Measurements from ENCODE around the gene UBE2F.
"Not testable (repeated sequence)": the region's sequence is repeated elsewhere in the genome, so short reads cannot be mapped to it uniquely, and the experiment has no call there.

The UBE2F gene

DNA sequence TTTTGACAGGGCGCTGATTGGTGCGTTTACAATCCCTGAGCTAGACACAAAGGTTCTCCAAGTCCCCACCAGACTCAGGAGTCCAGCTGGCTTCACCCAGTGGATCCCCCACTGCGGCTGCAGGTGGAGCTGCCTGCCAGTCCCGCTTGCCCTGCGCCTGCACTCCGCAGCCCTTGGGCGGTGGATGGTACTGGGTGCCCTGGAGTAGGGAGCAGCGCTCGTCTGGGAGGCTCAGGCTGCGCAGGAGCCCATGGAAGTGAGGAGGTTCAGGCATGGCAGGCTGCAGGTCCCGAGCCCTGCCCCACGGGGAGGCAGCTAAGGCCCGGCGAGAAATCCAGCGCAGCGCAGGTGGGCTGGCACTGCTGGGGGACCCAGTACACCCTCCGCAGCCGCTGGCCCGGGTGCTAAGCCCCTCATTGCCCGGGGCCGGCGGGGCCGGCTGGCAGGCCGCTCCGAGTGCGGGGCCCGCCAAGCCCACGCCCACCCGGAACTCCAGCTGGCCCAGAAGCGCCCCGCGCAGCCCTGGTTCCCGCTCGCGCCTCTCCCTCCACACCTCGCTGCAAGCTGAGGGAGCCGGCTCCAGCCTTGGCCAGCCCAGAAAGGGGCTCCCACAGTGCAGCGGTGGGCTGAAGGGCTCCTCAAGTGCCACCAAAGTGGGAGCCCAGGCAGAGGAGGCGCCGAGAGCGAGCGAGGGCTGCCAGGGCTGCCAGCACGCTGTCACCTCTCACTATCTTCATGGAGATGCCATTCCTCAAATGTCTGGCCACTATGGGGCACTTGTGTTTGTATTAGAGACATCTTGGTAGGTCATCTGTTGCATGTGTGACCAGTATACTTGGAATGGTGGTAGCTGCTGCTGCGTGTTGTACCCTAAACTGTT, 91.1 kb downstream of the UBE2F start:
- DNase-seq: not testable (repeated sequence)

DNA sequence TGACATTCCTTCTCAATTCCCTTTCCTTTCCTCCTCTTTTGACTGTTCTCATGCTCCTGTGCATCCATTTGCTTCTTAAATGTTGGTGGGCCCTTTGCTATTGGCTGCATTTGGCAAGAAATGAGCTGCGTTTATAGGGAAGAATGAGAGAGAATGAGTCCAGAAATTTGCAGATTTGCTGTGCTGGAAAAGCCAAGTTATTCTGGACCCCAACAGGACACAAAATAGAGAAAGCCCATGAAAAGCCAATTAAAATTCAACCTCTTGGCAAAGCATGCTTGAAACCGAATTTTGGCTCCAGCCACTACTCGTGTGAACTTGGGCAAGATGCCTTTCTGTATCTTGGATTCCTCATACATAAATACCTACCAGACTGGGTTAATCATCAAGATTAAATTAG, 92.7 kb downstream of the UBE2F start:
- DNase-seq: no peak

DNA sequence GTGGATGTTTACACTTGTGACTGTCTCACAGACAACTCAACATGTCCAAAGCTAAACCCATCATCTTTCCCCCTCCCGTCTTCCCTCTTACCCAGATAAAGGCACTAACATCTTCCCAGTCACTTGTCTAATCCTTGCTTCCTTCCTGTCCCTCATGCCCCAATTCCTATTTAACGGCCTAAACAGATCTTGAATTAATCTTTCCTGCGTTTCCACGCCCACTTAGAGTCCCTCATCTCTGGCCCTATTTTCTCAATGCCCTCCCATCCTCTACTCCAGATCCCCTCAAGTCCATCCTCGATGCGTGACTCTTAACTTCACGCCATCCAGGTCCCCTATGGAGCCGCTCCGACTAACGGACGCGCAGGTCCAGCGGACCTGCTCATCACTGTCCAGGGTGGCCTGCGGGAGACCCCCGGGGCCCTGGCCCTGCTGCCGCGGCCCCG, 93.3 kb downstream of the UBE2F start:
- DNase-seq: no peak

DNA sequence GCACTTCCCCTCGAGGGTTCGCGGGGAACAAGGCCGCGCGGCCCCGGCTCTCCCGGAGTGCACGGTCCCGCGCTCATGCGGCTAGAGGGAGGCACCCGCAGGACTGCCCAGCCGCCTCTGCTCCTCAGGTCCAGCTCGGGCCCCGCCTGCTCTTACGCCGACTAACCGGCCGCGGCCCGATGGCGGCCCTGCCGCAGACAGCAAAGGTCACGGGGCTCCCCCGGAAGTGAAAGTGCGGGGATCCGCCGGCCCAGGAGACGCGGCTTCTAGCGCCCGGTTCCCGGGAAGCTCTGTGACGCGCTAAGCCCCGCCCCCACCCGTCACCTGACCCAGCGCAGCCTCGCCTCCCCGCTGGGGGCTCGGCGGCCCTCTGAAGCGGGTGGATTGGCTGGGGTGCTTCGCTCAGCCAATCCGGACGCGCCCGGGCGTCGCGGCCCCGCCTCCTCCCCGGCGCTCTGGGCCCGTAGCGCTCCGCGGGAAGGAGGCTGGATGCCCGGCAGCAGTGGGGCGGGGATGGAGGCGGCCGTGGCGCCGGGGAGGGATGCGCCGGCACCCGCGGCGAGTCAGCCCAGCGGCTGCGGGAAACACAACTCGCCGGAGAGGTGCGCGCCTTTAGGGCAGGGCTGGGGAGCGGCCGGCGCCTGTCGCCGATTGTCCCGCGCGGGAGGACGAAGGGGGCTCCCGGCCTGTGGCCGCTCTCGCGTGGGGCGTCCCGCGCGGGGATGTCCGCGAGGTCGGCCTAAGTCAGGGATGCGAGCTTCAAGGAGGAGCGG, 93.9 kb downstream of the UBE2F start, which contains the start of gene SCLY:
Gene SCLY (plus strand): TSS at position 460 of the 773 bp plus-strand sequence. CDS start 54 bp downstream, at position 514.
- DNase-seq: peak; percentile 92

DNA sequence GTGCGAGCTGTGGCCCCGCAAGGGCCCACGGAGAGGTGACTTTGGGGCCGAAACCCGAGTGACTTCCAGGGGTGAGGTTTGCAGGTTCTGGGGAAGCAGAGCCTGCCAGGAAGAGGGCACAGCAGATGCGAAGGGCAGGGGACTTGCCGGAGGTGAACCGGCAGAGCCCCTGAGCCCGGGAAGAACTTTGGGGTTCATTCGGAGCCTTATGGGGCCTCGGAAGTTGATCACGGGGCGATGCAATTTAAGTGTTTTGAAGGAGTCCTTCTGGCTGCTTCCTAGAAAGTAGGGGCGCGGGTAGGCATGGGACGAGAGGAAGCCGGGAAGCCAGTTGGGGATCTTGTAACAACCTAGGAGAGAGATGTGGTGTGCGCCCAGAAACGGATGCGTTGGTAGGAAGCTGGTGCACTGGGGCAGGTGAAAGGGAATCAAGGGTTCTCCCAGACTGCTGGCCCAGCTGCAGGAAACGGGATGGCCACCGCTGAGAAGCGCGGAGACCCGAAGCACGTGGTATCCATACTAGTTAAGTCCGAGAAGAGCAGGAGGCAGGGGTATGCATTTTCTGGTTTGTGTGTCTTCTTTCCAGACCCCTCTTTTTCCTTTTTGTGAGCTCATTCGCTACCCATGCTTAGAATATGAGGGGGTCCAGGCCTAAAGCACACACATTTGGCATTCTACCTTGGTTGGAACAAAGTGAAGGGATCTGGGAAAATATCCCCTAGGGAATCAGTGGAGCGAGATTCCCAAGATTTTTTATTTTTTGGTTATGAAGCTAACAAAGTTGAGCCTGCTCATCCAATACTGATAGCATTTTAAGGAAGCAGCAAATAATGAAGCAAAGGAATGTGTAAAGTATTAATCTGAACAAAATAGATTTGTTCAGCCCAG, 94.7 kb downstream of the UBE2F start:
- no peak for DNase-seq

DNA sequence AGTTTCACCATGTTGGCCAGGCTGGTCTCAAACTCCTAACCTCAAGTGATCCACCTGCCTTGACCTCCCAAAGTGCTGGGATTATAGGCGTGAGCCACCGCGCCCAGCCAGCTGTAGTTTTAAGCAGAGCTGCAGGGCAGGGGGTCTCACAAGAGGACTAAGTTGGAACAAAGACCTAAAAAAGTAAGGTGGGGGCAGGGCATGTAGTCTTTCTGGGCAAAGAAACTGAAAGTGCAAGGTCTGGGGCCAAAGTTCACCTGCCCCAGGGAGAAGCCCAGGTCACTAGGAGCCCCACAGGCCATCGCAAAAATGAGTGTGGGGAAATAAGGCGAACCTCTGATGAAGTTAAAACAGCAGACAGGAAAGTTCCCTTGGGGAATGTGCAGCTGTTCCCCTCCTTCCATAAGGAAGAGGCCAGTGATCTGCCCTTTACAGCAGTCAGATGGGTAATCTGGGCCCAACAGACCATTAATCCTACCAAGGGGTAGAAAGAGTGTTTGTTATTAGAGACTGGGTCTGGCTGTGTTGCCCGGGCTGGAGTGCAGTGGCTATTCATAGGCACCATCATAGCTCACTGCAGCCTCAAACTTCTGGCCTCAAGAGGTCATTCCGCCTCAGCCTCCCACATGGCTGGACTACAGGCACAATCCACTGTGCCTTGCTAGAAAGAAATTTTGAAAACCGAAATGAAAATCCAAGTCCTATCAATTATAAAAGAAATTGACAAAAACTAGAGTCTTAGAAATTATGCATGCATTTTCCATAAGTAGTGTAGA, 96.8 kb downstream of the UBE2F start:
- no peak for DNase-seq

DNA sequence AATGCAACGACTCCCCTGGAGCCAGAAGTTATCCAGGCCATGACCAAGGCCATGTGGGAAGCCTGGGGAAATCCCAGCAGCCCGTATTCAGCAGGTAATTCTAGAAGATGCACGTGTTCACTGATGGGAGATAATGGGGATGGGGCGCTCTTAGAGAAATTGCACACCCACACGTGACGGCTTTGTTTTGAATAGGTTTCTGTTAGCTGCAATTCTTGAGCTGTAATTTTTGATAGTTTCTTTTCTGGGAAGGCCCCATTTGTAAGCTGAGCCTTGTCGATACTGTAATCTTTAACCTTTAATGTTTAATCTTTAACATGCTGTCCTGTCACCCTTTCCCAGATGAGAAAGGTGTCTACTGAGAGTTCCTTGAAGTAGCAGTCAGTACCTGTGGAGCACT, 97.6 kb downstream of the UBE2F start:
- DNase-seq: no peak

DNA sequence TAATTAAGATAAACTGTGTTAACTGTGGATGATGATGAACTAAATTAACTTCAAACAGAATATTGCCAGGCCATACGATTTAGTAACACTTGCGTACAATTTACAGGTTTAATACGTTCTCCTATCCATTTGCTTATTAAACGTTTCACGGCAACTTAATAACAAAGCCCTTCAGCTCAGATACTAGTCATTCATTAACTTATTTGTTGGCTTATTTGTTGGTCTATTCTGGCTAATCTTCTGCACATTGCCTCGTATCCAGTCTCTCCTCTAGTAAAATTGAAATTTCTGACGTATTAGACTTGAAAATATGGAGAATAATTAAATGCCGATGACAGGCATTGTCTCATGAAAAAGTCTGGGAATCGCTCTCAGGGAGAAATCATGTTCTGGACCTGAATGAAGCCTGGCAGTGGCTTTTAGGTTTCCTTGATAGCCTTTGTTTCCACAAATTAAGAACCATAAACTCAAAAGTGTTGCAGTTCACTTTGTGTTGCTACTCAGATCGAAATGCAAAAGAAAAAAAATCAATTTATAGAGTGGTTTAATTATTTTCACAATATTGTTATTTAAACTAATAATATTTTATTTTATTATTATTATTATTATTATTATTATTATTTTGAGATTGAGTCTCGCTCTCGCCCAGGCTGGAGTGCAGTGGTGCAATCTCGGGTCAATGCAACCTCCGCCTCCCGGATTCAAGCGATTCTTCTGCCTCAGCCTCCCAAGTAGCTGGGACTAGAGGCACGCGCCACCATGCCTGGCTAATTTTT, 98.4 kb downstream of the UBE2F start:
- DNase-seq: no peak

DNA sequence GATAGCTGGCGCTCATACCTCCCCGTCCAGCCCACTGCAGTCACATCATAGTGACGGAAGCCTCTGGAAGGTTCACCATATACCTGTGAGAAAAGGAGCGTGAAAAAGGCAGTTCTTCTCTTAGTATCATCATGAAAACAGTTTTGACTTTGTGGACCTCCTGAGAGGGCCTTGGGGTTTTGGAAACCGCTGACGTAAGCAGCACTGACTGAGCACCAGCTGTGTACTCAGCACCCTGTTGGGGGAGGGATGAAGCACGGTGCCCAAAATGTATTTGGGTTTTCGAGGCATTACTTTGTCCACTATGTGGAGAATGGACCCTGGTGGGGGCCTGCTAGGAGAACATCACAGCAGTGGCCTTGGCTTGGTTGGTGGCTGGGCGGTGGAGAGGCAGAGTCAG, 99.4 kb downstream of the UBE2F start:
- DNase-seq: no peak

DNA sequence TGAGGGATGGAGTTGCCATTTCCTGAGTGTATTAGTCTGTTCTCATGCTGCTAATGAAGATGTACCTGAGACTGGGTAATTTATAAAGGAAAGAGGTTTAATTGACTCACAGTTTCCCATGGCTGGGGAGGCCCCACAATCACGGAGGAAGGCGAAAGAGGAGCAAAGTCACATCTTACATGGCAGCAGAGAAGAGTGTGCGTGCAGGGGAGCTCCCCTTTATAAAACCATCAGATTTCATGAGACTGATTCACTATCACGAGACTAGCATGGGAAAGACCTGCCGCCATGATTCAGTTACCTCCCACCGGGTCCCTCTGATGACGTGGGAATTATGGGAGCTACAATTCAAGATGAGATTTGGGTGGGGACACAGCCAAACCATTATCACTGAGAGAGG, 99.9 kb downstream of the UBE2F start:
- DNase-seq: not testable (repeated sequence)

DNA sequence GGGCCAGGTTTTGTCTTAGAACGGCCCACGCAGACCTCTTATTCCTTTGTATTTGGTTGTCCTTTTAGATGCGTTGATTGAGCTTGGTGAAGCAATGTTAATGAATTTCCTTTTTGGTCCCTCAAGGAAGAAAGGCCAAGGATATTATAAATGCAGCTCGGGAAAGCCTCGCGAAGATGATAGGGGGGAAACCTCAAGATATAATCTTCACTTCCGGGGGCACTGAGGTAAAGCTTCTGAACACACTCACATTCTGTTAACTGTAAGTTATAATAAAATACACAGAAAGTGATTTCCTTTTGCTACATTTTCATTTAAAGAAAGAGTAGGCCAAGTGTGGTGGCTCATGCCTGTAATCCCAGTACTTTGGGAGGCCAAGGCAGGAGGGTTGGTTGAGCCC, 101.1 kb downstream of the UBE2F start:
- no peak for DNase-seq

DNA sequence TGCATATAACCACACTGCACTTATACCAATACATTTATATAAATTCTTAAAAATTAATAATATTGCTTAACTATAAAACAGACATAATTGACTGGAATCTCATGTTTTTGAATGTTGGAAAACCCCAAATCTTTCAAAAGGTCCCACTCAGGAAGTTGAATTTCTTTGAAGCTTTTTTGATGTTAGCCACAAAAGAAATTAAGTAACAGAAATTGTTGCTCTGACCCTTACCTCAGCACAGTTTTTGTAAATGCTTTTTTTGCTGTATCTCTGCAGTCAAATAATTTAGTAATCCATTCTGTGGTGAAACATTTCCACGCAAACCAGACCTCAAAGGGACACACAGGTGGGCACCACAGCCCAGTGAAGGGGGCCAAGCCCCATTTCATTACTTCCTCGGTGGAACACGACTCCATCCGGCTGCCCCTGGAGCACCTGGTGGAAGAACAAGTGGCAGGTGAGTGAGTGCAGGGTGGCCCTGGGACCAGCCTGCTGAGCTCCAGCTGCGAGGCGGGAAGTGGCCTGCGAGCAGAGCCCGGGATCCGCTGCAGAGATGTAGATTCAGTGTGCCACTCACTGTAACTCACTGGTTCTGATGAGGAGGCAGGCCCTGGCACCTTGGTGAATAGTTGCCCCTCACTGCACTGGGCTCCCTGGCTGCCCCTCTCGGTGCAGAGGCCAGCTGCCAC, 102.4 kb downstream of the UBE2F start:
- DNase-seq: no peak

DNA sequence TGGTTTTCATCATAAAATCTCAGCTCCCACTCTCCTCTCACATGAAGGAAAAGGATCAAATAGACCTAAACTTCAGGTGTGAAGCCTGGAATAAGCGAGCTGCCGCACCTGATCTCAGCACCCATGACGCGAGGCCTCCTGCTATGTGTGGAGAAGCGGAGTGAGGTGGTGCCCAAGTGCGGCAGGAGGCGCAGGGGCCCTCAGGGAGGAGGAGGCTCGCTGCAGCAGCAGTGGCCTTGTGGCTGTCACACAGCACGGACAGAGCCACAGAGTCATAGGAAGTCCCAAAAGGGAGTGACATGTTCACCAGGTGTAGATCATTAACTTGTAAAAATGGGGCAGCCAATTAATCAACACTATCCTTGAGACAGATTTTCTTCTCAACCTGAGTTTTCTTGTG, 103.1 kb downstream of the UBE2F start:
- DNase-seq: no peak

DNA sequence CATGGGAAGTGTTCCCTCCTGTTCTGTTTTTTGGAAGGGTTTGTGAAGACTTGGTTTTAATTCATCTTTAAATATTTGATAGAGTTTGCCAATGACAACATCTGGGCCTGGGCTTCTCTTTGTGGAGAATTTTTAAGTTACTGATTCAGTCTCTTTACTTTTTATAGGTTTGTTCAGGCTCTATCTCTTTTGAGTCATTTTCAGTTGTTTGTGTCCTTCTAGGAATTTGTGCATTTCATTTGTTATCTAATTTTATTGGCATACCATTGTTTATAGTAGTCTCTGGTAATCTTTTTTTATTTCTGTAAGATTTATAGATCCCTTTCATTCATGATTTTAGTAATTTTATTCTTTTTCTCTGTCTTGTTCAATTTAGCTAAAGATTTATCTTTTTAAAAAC, 108.6 kb downstream of the UBE2F start:
- no peak for DNase-seq

DNA sequence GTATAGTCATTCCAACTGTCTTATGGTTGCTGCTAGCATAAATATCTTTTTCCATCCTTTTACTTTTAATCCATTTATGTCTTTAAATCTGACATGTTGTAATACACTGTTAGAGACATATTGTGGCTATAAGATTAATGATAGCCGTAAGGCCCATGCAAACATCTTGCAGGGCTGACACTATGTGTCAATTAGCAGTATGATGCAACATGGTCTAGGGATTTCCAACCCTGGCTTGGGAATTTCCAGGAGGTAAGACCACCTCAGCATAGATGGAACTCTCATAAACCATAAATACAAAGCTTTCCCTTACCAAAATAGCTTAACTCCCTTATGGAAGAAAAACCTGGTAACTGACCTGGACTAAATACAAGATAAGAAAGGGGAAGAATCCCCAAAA, 110.5 kb downstream of the UBE2F start:
- DNase-seq: no peak

DNA sequence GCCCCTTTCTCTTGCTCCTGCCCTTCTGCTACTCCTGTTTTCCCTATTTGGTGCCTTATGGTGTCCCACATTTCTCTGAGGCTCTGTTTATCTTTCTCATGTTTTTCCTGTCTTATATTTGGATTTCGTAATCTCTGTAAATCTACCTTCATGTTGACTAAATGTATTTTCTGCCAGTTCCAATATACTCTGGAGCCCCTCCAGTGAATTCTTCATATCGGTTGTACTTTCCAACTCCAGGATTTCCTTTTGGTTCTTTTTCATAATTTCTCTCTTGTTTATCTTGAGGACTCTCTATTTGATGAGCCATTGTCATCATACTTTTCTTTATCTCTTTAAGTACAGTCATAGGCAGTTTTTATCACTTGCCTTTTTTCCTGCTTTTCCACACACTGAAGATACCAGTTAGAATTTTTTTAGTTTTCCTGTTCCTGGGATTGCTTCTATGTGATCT, 113.1 kb downstream of the UBE2F start:
- DNase-seq: no peak

DNA sequence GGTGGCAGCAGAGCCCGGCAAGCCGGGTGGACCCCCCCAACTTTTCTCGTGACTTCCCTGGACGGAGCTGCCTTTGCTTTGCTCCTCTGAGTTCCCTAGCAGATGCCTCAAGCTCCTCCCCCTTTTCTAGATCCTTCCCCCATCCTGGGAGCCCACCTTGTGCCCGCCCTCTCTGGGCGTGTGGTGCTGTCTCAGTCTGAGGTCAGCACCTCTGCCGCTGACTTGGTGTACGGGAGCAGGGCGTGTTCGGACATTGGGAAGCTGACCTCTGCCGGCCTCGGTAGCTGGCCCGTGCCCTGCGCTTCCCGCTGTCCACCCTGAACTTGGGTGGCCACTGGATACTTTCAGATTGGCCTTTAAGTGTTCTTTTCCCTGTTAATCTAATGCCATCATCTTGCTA, 113.7 kb downstream of the UBE2F start:
- DNase-seq: no peak

DNA sequence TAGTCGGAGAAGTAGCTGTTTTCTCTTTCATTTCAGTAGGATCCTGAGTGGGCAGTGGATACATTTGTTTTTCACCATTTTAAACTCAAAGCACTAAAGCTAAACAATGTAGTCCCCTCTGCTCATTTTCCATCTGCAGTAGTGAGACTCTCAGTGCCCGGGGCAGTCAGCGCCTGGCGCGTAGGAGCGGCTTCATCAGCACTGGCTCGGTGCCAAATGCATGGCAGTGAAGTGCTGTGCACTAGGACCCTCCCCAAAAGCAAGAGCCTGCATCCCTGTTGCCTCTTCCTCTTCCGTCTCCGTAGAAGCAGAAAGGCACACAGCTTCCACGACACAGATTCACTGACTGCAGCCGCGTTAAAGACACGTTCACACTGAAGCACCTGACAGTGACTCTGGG, 114.3 kb downstream of the UBE2F start:
- no peak for DNase-seq

DNA sequence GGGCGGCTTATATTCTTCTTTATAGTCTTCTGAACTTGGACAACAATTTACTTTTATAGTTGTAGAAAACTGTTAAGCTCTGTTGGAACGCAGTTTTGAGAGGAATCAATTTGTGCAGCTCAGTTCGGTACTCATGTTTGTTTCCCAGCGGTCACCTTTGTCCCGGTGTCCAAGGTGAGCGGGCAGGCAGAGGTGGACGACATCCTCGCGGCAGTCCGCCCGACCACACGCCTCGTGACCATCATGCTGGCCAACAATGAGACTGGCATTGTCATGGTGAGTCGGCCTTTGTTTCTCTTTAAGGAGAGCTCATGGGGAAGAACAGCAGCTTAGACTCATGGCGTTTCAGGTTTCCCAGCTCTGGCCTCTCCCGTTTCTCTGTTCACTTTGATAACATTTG, 114.7 kb downstream of the UBE2F start:
- DNase-seq: no peak

DNA sequence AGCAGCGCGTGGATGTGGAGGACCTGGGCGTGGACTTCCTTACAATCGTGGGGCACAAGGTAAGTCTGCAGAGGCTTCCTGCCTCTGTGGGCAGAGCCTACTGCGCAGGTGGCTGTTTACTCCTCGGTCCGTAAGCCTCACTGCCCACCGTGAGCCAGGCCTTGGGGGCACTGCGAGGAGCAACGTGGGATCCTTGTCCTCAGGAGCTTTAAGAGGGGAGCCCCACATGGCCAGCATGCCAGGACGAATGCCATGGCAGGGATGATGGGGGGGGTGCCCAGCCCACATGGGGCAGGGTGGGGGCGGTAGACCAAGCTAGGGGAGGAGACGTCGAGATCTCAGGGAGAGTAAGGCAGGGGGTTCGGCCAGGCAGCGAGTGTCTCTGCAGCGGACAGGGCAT, 115.3 kb downstream of the UBE2F start:
- DNase-seq: no peak

DNA sequence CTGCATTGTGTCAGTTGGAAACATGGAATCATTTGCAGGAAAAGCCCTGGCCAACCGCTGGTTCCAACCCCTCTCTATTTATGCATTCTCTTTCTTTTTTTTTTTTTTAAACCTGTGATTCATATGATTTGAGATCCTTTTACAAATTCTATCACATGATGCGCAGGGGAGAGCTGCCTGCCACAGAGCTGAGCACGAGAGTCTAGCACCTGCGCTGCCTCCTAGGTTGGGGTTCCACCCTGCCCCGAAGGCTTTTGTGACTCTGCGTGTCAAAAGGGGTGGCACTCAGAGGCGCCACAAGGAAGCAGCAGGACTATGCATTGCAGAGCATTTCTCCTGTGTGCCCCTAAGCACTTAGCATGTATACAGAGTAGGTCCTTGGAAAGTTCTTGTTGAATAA, 116.0 kb downstream of the UBE2F start:
- no peak for DNase-seq

Data from GOT3 (cell line).